ENCODE results near the gene PNLIPRP2.
A peak's percentile ranks its signal among the peaks of the same experiment; 100 is the strongest.

The PNLIPRP2 gene

DNA sequence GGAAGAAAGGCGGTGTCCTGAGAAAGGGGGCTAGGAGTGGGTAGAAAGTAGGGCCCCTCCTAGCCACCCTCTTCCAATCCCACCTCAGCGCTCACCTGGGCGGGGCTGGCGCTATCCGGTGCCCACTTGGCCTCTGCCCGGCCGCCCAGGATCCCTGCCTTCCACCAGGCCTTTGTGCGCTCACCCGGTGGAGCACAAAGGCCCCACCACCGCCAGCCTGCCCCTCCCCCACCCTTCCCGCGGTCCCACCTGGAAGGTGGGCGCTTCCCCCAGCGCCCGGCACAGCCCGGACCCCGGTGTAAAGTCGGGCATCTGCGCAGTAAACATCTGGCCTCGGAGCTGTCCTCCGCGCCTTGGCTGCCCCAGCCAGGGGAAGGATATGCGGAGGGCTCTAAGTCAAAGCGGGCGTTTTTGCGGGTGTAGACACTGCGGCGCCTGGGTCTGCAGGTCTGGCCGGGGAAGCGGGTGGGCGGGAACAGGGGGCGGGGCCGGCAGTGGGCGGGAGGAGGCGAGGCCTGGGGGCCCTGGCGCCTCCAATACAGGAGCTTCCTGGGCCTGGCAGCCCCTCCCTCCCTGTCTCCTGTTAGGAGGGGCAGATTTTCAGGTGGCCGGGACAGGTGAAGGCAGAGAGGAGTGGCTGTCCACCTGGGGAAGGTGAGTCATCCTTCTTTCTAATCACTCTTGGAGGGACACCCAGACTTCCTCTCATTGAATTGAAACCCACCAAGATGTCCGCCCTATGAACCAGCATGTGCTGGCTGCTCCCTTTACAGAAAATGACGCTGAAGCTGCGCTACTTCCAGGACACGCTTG lies 49.3 kb downstream of the PNLIPRP2 start:
- Histone ChIP-seq H2AFZ (ENCODE audit: insufficient read depth, low read length, poor library complexity) (peak overlapping the region; percentile 97), H2BK120ac (ENCODE audit: insufficient read depth, low read length, poor library complexity) (peak overlapping the region; percentile 81), H3K9ac (ENCODE audit: low read length) (peak overlapping the region; percentile 67), H3K18ac (ENCODE audit: low read length) (peak overlapping the region; percentile 96), H3K27ac (ENCODE audit: low read depth, low read length) (no peak overlapping the region), H3K36me3 (ENCODE audit: control insufficient read depth in 1 of 2, insufficient read depth in 2 of 2, low read length in 2 of 2) (peaks cover 14 to 18% of the 10 kb centered on the region in 2 experiments), H3K14ac (ENCODE audit: low read length) (peak overlapping the region; percentile 89), H3K4ac (ENCODE audit: low read depth, low read length) (peak overlapping the region; percentile 93), H2AK5ac (ENCODE audit: low read length) (no peak overlapping the region), H2BK12ac (ENCODE audit: low read length) (peak overlapping the region; percentile 65), H4K91ac (ENCODE audit: low read depth, low read length) (peak overlapping the region; percentile 90), H4K12ac (ENCODE audit: low read depth, low read length) (peak overlapping the region; percentile 59), H3K9me3 (ENCODE audit: insufficient read depth, low read depth, low read length) (no peaks in the 10 kb centered on the region), H3K79me2 (ENCODE audit: control insufficient read depth, insufficient read depth, low read length, poor library complexity) (peaks cover 7% of the 10 kb centered on the region), H4K8ac (ENCODE audit: low read depth, low read length) (peak overlapping the region; percentile 85), H2BK5ac (ENCODE audit: low read depth, low read length, poor library complexity) (peak overlapping the region; percentile 90), H3K23ac (ENCODE audit: low read length) (no peak overlapping the region), H3K4me2 (ENCODE audit: low read length) (peak overlapping the region; percentile 57), H3K27me3 (ENCODE audit: insufficient read depth, low read length) (no peaks in the 10 kb centered on the region), H3K4me1 (ENCODE audit: control insufficient read depth in 1 of 2, insufficient read depth in 2 of 2, low read length in 2 of 2) (peaks cover 12 to 21% of the 10 kb centered on the region in 2 experiments), H3K79me1 (ENCODE audit: low read length) (peaks cover 5% of the 10 kb centered on the region), H3K4me3 (ENCODE audit: low read depth, low read length) (peak overlapping the region; percentile 81)
- no peak for DNase-seq
- no CpG with 5 or more reads among the region's 41 CpGs for WGBS (ENCODE audit: extremely low coverage, insufficient coverage, insufficient read length)

- DNase-seq: no peak
- Histone ChIP-seq H2AFZ (ENCODE audit: insufficient read depth, low read length, poor library complexity) (peak overlapping the region; percentile 45), H3K79me2 (ENCODE audit: control insufficient read depth, insufficient read depth, low read length, poor library complexity) (peaks cover 7% of the 10 kb centered on the region), H4K8ac (ENCODE audit: low read depth, low read length) (no peak overlapping the region), H4K12ac (ENCODE audit: low read depth, low read length) (no peak overlapping the region), H3K27me3 (ENCODE audit: insufficient read depth, low read length) (no peaks in the 10 kb centered on the region), H3K9ac (ENCODE audit: low read length) (no peak overlapping the region), H4K91ac (ENCODE audit: low read depth, low read length) (no peak overlapping the region), H3K79me1 (ENCODE audit: low read length) (peaks cover 5% of the 10 kb centered on the region), H3K23ac (ENCODE audit: low read length) (no peak overlapping the region), H2BK120ac (ENCODE audit: insufficient read depth, low read length, poor library complexity) (no peak overlapping the region), H2BK5ac (ENCODE audit: low read depth, low read length, poor library complexity) (no peak overlapping the region), H2BK12ac (ENCODE audit: low read length) (no peak overlapping the region), H3K4me1 (ENCODE audit: control insufficient read depth in 1 of 2, insufficient read depth in 2 of 2, low read length in 2 of 2) (peaks cover 12 to 21% of the 10 kb centered on the region in 2 experiments), H3K4me2 (ENCODE audit: low read length) (no peak overlapping the region), H2AK5ac (ENCODE audit: low read length) (no peak overlapping the region), H3K4ac (ENCODE audit: low read depth, low read length) (no peak overlapping the region), H3K18ac (ENCODE audit: low read length) (no peak overlapping the region), H3K9me3 (ENCODE audit: insufficient read depth, low read depth, low read length) (no peaks in the 10 kb centered on the region), H3K36me3 (ENCODE audit: control insufficient read depth in 1 of 2, insufficient read depth in 2 of 2, low read length in 2 of 2) (peaks cover 10 to 14% of the 10 kb centered on the region in 2 experiments), H3K4me3 (ENCODE audit: low read depth, low read length) (no peak overlapping the region), H3K27ac (ENCODE audit: low read depth, low read length) (no peak overlapping the region), H3K14ac (ENCODE audit: low read length) (peak overlapping the region; percentile 35)
- no CpG with 5 or more reads among the region's 6 CpGs for WGBS (ENCODE audit: extremely low coverage, insufficient coverage, insufficient read length)
Measured at GRCh38 chr10:116670706-116671105, 50.0 kb downstream of the PNLIPRP2 start.

DNA sequence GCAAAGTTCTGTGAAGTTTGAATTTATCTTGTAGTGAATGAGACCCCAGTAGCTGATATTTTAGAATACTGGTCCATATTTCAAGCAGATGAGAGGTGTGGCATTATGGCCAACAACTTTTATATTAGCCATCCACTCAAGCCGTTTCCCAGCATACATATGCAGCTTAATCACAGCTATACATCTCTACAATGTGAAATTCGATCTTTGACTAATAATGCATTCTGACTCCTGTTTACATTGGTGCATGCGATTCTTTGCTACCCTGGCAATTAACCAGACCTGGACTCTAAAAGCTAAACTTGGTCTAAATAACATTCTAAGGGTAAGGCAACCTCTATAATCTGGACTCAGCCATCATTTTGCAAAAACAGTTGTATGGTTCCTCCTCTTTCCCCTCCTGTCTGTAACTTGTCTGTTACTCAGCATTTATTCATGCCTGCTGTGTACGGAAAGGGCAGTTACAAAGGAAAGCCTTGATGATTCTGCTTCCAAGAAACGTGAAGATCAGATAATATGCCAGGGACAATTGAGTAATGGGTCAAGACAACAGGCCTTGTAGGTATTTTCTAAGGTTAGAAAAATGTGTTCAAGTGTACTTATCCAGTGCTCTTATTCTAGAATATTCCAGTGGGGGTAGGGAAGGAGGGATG lies 50.6 kb downstream of the PNLIPRP2 start:
- H3K9me3 ChIP-seq (ENCODE audit: insufficient read depth, low read depth, low read length): peaks cover 1% of the 10 kb centered on the region

DNA sequence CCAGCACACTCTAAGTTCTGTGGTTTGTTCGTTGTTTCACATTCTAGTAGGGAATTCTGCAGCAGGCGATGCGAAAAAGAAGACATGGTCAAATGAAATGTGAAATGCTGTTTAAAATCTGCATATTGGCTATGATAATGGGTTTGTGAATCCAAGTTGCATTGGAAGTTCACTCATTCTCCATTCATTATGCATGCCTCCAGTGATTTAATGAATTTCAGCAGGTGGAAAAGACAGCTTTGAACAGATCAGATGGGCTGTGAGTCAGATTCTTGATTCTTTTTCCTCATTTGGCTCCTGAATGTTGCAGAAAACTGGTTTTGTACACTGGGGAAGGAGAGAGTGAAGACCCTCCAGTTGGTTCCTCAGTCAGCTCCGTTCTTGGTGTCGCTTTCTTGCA lies 52.1 kb downstream of the PNLIPRP2 start:
- Histone ChIP-seq H3K4me2 (ENCODE audit: low read length) (no peak overlapping the region), H2BK5ac (ENCODE audit: low read depth, low read length, poor library complexity) (no peak overlapping the region), H3K14ac (ENCODE audit: low read length) (no peak overlapping the region), H4K8ac (ENCODE audit: low read depth, low read length) (no peak overlapping the region), H2BK120ac (ENCODE audit: insufficient read depth, low read length, poor library complexity) (no peak overlapping the region), H3K27ac (ENCODE audit: low read depth, low read length) (no peak overlapping the region), H2AFZ (ENCODE audit: insufficient read depth, low read length, poor library complexity) (no peak overlapping the region), H3K79me2 (ENCODE audit: control insufficient read depth, insufficient read depth, low read length, poor library complexity) (peaks cover 7% of the 10 kb centered on the region), H3K4me1 (ENCODE audit: control insufficient read depth in 1 of 2, insufficient read depth in 2 of 2, low read length in 2 of 2) (peaks cover 12 to 21% of the 10 kb centered on the region in 2 experiments), H3K79me1 (ENCODE audit: low read length) (peaks cover 5% of the 10 kb centered on the region), H2BK12ac (ENCODE audit: low read length) (no peak overlapping the region), H3K4ac (ENCODE audit: low read depth, low read length) (no peak overlapping the region), H3K23ac (ENCODE audit: low read length) (no peak overlapping the region), H3K36me3 (ENCODE audit: control insufficient read depth in 1 of 2, insufficient read depth in 2 of 2, low read length in 2 of 2) (peaks cover 2 to 5% of the 10 kb centered on the region in 2 experiments), H4K91ac (ENCODE audit: low read depth, low read length) (no peak overlapping the region), H3K4me3 (ENCODE audit: low read depth, low read length) (no peak overlapping the region), H4K12ac (ENCODE audit: low read depth, low read length) (no peak overlapping the region), H3K9ac (ENCODE audit: low read length) (no peak overlapping the region), H3K18ac (ENCODE audit: low read length) (no peak overlapping the region), H3K9me3 (ENCODE audit: insufficient read depth, low read depth, low read length) (peaks cover 1% of the 10 kb centered on the region), H3K27me3 (ENCODE audit: insufficient read depth, low read length) (no peaks in the 10 kb centered on the region), H2AK5ac (ENCODE audit: low read length) (no peak overlapping the region)
- WGBS (ENCODE audit: extremely low coverage, insufficient coverage, insufficient read length): no CpG with 5 or more reads among the region's 5 CpGs
- no peak for DNase-seq

More for the DNA sequence above, 50.6 kb downstream of the PNLIPRP2 start:
- no peaks in the 10 kb centered on the region for H3K27me3 ChIP-seq (ENCODE audit: insufficient read depth, low read length)
- H3K79me2 ChIP-seq (ENCODE audit: control insufficient read depth, insufficient read depth, low read length, poor library complexity): peaks cover 7% of the 10 kb centered on the region
- no peak overlapping the region for H3K4ac ChIP-seq (ENCODE audit: low read depth, low read length)
- no peak overlapping the region for H2BK12ac ChIP-seq (ENCODE audit: low read length)
- H4K8ac ChIP-seq (ENCODE audit: low read depth, low read length): no peak overlapping the region
- no peak overlapping the region for H2AK5ac ChIP-seq (ENCODE audit: low read length)
- H3K4me3 ChIP-seq (ENCODE audit: low read depth, low read length): no peak overlapping the region
- no peak overlapping the region for H2AFZ ChIP-seq (ENCODE audit: insufficient read depth, low read length, poor library complexity)
- H2BK5ac ChIP-seq (ENCODE audit: low read depth, low read length, poor library complexity): no peak overlapping the region
- H3K18ac ChIP-seq (ENCODE audit: low read length): no peak overlapping the region
- H3K27ac ChIP-seq (ENCODE audit: low read depth, low read length): no peak overlapping the region
- H3K9ac ChIP-seq (ENCODE audit: low read length): no peak overlapping the region
- peaks cover 5% of the 10 kb centered on the region for H3K79me1 ChIP-seq (ENCODE audit: low read length)
- H3K14ac ChIP-seq (ENCODE audit: low read length): no peak overlapping the region
- WGBS (ENCODE audit: extremely low coverage, insufficient coverage, insufficient read length): no CpG with 5 or more reads among the region's 5 CpGs
- no peak overlapping the region for H3K23ac ChIP-seq (ENCODE audit: low read length)
- H3K36me3 ChIP-seq (ENCODE audit: control insufficient read depth in 1 of 2, insufficient read depth in 2 of 2, low read length in 2 of 2): peaks cover 8 to 14% of the 10 kb centered on the region in 2 experiments
- peaks cover 12 to 21% of the 10 kb centered on the region in 2 experiments for H3K4me1 ChIP-seq (ENCODE audit: control insufficient read depth in 1 of 2, insufficient read depth in 2 of 2, low read length in 2 of 2)
- H2BK120ac ChIP-seq (ENCODE audit: insufficient read depth, low read length, poor library complexity): no peak overlapping the region
- H4K12ac ChIP-seq (ENCODE audit: low read depth, low read length): no peak overlapping the region
- peak; percentile 41 to 81 for DNase-seq
- no peak overlapping the region for H4K91ac ChIP-seq (ENCODE audit: low read depth, low read length)
- H3K4me2 ChIP-seq (ENCODE audit: low read length): no peak overlapping the region
